KOPT-K1 (cell line): ENCODE data around the gene MEST.
"Not testable (repeated sequence)": the region's sequence is repeated elsewhere in the genome, so short reads cannot be mapped to it uniquely, and the experiment has no call there.

Experiments used
- H3K27ac ChIP-seq: fragments of 200-600 bp; sonication (generic); 2 replicates; pipeline ENCODE4 v1.5.1; 2016; ENCODE audit warnings: antibody characterized with exemption, mild to moderate bottlenecking, low read depth, low read length; ENCODE audit not compliant: poor library complexity, severe bottlenecking
- H3K36me3 ChIP-seq: fragments of 200-600 bp; sonication (generic); 2 replicates; pipeline ENCODE4 v1.5.1; 2017; ENCODE audit warnings: antibody characterized with exemption, mild to moderate bottlenecking, low read length, moderate library complexity; ENCODE audit not compliant: insufficient read depth
- H3K9me3 ChIP-seq: fragments of 200-600 bp; sonication (generic); 2 replicates; pipeline ENCODE4 v1.5.1; 2017; ENCODE audit warnings: antibody characterized with exemption, low read length, mild to moderate bottlenecking; ENCODE audit not compliant: insufficient read depth, poor library complexity, severe bottlenecking

The MEST gene

GRCh38 chr7:130529417-130529816 is 37.5 kb downstream of the MEST start:
- Histone ChIP-seq H3K27ac (no peak overlapping the region), H3K9me3 (no peaks in the 10 kb centered on the region)

DNA sequence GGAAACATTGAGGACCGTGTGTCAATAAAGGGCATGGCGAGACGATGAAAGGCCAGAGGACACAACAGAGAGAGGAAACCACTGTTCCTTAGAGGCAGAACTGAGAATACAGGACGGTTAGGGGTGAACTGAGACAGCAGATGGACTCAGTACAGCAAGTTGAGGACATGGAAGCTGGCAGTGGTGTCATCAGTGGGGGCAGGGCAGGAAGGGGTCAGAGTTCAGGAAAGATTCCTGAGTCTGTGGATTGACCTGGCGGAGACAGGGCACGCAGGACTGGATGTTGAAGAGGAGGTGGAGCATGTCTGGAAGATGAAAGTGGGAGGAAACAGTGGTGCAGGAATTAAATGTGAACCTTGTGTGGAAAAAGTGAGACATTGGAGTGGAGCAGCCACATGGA is 46.0 kb downstream of the MEST start:
- not testable (repeated sequence) for H3K9me3 ChIP-seq, H3K36me3 ChIP-seq, H3K27ac ChIP-seq

More at GRCh38 chr7:130529417-130529816, 37.5 kb downstream of the MEST start:
- peaks cover 4% of the 10 kb centered on the region; the same call in 1 of the 2 replicates for H3K36me3 ChIP-seq

GRCh38 chr7:130541287-130541686 is 49.4 kb downstream of the MEST start:
- not testable (repeated sequence) for H3K9me3 ChIP-seq, H3K36me3 ChIP-seq, H3K27ac ChIP-seq

GRCh38 chr7:130542297-130542696 is 50.4 kb downstream of the MEST start:
- not testable (repeated sequence) for H3K36me3 ChIP-seq, H3K9me3 ChIP-seq, H3K27ac ChIP-seq

- no peak overlapping the region for H3K27ac ChIP-seq
- no peaks in the 10 kb centered on the region for H3K9me3 ChIP-seq
- H3K36me3 ChIP-seq: peaks cover 16% of the 10 kb centered on the region; the same call in 1 of the 2 replicates
Observed at GRCh38 chr7:130543487-130544010, 51.7 kb downstream of the MEST start.

DNA sequence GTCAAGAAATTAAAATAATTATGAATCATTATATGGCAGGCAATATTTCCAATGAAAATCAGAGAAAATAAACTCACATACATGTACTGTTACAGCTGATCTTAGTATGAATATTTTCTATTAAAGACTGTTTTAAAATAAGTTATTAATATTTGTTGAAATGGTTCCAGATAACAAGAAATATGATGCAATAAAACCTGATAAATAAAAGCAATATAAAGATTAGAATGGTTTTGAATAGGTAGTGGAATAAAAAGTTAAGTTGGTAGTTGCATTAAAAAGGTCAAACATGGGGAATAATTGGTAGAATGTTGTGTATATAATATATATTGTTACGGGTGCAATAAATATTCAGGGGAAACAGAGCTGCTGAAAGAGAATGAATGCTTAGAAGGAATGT is 52.5 kb downstream of the MEST start:
- Histone ChIP-seq H3K9me3 (no peaks in the 10 kb centered on the region), H3K27ac (no peak overlapping the region), H3K36me3 (peaks cover 16% of the 10 kb centered on the region; the same call in 1 of the 2 replicates)

DNA sequence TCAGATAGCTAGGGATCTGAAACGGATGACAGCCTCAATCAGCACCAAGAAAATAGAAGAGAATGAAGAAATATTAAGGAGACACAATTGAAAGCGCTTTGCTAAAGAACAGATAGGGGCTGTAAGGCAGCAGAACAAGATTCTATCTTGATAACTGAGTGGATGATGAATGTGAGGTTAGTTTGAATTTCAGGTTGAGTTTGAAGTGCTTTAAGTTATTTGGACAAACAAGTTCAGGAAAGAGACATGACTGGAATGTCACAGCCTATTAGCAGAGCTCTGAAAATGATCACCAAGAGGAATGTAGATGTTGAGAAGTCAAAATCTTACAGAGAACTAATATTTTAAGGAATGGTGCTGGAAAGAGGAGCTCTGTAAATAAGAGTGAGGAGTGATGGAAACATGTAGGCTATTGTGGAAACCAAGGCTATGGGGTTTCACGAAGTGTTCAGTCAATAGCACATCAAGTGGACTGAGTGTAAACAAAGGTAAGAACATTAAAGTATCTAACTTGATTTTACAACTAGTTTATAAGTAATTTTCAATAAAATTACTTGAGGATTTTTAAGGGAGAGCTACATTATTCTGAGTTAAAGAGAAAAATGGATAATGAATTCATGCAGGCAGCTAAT is 61.6 kb downstream of the MEST start:
- Histone ChIP-seq H3K9me3 (no peaks in the 10 kb centered on the region), H3K36me3 (no peaks in the 10 kb centered on the region), H3K27ac (no peak overlapping the region)

GRCh38 chr7:130554481-130554880 is 62.6 kb downstream of the MEST start:
- H3K36me3 ChIP-seq: no peaks in the 10 kb centered on the region
- H3K27ac ChIP-seq: no peak overlapping the region
- no peaks in the 10 kb centered on the region for H3K9me3 ChIP-seq
